ENCODE measurements around the gene POGLUT2. TPM values are rescaled to one million over a fixed set of nuclear protein-coding genes. Genes with fewer than 3 reads are reported as not detected.

The POGLUT2 gene
- 1 to 10 TPM; 3.9 to 4.4 TPM for total RNA-seq

DNA sequence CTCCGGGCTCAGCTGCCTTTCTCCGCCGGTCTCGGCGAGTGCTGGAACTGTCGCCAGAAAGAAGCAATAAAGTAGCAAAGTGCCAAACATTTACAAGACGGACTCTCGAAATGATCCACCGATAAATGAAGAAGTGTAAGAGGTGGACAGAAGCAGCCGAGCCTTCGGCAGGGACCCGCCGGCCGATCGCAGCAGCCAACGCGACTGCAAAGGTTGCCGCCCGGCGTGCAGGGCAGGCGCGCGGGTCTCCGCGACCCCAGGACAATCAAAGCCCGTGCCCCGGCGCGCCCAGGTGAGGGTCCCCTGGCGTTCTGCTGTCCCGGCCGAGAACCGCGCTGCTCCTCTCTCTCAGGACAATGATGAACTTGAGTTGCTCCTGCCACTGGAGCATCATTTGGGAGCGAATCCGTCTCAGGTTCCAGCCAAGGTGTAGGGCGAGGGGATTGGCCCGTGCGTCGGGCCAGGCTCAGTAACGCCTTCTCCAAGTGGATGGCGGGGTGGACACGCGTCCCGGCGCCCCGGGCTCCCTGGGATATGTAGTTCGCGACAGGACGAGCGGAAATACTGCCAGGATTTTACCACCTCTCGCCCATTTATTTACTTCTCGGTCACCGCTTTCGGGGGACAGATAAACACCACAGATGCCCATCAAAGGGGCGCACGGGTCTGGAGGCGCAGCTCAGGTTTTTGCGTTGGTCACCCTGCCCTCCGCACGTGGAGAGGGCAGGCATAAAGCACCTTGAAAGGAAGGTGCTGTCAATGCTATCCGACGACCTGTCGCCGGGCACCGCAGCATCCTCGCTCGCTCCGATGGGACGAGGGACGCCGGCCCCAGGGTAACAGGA, at the start of gene POGLUT2, which contains the start of gene BIVM:
TSS of gene POGLUT2 (minus strand) at position 396 of the 845 bp plus-strand sequence. CDS start at position 90, 306 bp downstream.
TSS of gene BIVM (plus strand) at position 539 of the 845 bp plus-strand sequence. CDS start 8,149 bp downstream, outside the sequence.
- no peaks in the 10 kb centered on the region for H3K36me3 ChIP-seq
- peak; percentile 94 for DNase-seq (ENCODE audit: low spot score)
- no peaks in the 10 kb centered on the region for H3K9me3 ChIP-seq
- H3K4me1 ChIP-seq, result peaks cover 0 to 44% of the 10 kb centered on the region in 2 donors
- peak within 1 kb of the TSS; percentile 73 to 95 for H3K4me3 ChIP-seq
- TF ChIP-seq, protein P1, sequence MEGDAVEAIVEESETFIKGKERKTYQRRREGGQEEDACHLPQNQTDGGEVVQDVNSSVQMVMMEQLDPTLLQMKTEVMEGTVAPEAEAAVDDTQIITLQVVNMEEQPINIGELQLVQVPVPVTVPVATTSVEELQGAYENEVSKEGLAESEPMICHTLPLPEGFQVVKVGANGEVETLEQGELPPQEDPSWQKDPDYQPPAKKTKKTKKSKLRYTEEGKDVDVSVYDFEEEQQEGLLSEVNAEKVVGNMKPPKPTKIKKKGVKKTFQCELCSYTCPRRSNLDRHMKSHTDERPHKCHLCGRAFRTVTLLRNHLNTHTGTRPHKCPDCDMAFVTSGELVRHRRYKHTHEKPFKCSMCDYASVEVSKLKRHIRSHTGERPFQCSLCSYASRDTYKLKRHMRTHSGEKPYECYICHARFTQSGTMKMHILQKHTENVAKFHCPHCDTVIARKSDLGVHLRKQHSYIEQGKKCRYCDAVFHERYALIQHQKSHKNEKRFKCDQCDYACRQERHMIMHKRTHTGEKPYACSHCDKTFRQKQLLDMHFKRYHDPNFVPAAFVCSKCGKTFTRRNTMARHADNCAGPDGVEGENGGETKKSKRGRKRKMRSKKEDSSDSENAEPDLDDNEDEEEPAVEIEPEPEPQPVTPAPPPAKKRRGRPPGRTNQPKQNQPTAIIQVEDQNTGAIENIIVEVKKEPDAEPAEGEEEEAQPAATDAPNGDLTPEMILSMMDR (IDR thresholded peaks at IDR 0.05), result no peak
- no peaks in the 10 kb centered on the region for H3K27me3 ChIP-seq
- peak within 1 kb of the TSS; percentile 93 to 94 for H3K27ac ChIP-seq

DNA sequence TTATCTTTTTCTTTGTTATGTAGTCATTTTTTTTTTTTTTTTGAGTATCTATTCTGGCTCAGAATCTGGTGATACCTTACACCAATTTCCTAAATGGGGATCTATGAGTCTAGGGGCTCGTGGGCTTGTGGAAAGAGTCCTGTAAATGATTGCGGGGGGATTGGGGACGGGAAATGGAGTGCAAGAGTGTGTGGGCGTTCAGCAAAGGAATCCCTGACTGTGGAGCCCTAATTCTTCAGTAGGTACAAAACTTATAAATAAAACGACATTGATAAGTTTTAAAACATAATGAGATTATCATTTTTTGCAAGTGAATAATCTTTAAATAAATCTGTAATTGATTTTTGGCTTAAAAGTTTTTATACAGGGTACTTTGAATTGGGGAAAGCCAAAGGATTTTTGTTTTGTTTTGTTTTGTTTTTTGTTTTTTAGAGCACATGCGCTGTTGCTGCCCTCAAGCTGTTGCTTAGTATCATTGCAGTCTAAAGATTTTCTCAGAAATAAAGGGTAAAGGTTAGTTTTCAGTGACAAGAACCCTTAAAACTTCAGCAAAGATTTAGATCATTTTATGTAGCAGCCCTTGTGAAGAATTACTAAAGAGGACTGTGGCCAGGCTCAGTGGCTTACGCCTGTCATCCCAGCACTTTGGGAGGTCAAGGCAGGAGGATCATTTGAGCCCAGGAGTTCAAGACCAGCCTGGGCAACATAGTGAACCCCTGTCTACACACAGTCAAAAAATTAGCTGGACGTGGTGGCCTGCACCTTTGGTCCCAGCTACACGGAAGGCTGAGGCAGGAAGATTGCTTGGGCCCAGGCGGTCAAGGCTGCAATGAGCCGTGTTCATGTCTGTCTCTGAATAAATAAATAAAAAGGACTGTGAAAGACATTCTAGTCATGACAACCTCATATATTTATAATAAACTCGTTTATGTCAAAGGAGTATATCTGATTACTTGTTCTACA, 48.8 kb upstream of the POGLUT2 start:
- TF ChIP-seq, protein P1 (IDR thresholded peaks at IDR 0.05), result peak; percentile 33 to 80
- H3K9me3 ChIP-seq, result no peaks in the 10 kb centered on the region
- DNase-seq (ENCODE audit: low spot score), result no peak
- H3K27ac ChIP-seq, result peak overlapping the region; percentile 96
- H3K27me3 ChIP-seq, result no peaks in the 10 kb centered on the region
- H3K36me3 ChIP-seq, result no peaks in the 10 kb centered on the region
- H3K4me1 ChIP-seq, result peaks cover 0 to 28% of the 10 kb centered on the region in 2 donors
- H3K4me3 ChIP-seq, result peak overlapping the region; percentile 76 to 98

DNA sequence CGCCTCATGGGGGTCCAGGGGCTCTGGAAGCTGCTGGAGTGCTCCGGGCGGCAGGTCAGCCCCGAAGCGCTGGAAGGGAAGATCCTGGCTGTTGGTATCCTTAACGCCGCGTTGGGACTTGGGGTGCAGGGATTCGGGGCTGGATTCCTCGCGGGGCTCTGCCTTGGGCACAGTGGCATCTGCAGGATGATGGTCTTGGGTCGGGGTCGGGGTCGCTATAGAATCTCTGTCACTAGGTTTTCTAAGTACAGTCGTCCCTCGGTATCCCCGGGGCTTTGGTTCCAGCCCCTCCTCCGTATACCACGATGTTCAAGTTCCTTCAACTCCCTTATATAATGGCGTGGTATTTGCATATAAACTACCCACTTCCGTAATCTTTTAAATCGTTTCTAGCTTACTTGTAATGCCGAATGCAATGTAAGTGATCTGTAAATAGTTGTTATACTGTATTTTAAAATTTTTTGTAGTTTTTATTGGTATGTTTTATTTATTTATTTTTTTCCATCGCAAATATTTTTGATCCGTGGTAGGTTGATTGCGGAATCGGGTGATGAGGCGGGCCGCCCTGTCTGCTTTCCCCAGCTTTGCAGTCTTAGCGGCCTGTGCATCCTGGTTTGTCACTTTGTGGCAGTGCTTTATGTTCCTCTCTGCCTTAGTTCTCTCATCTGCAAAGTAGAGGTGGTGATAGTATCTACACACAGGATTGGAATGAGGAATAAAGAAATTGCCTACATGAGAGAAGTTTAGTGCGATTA, 47.7 kb upstream of the POGLUT2 start:
- Histone ChIP-seq H3K27ac (peak overlapping the region; percentile 96), H3K9me3 (no peaks in the 10 kb centered on the region), H3K27me3 (no peaks in the 10 kb centered on the region), H3K4me3 (peak overlapping the region; percentile 76 to 98), H3K36me3 (no peaks in the 10 kb centered on the region), H3K4me1 (peaks cover 0 to 24% of the 10 kb centered on the region in 2 donors)
- no peak for DNase-seq (ENCODE audit: low spot score)
- TF ChIP-seq, protein P1 (IDR thresholded peaks at IDR 0.05), result no peak

DNA sequence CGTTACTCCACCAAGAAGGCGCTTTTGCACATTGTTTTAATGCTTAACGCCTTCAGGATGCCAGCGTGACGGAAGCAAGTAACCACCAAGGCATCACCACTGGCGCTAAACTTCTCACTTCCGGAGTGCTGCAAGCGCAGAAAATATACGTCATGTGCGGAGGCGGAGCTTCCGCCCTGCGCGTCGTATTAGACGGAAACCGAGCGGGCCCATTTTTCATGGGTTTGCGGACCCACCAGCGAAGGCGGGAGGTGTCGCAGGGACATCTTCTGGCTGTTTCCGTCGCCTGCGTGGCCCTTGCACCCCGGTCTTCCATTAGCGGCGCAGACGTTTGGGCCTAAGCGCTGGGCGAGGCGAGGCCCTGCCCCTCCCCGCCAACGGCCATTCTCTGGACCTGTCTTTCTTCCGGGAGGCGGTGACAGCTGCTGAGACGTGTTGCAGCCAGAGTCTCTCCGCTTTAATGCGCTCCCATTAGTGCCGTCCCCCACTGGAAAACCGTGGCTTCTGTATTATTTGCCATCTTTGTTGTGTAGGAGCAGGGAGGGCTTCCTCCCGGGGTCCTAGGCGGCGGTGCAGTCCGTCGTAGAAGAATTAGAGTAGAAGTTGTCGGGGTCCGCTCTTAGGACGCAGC, 47.0 kb upstream of the POGLUT2 start, which contains the start of gene ERCC5:
TSS of gene ERCC5 (plus strand) at position 403 of the 631 bp plus-strand sequence. CDS start 235 bp downstream, outside the sequence.
- peak within 1 kb of the TSS; percentile 96 for H3K27ac ChIP-seq
- peaks cover 0 to 24% of the 10 kb centered on the region in 2 donors for H3K4me1 ChIP-seq
- no peaks in the 10 kb centered on the region for H3K9me3 ChIP-seq
- peak within 1 kb of the TSS; percentile 76 to 98 for H3K4me3 ChIP-seq
- peak; percentile 96 for DNase-seq (ENCODE audit: low spot score)
- TF ChIP-seq, protein P1 (IDR thresholded peaks at IDR 0.05), result peak in 1 of 2 donors; percentile 24
- no peaks in the 10 kb centered on the region for H3K27me3 ChIP-seq
- no peaks in the 10 kb centered on the region for H3K36me3 ChIP-seq
